Measurements from ENCODE around the gene MTCL3.
"Not testable (repeated sequence)": the region's sequence is repeated elsewhere in the genome, so short reads cannot be mapped to it uniquely, and the experiment has no call there.

The MTCL3 gene

DNA sequence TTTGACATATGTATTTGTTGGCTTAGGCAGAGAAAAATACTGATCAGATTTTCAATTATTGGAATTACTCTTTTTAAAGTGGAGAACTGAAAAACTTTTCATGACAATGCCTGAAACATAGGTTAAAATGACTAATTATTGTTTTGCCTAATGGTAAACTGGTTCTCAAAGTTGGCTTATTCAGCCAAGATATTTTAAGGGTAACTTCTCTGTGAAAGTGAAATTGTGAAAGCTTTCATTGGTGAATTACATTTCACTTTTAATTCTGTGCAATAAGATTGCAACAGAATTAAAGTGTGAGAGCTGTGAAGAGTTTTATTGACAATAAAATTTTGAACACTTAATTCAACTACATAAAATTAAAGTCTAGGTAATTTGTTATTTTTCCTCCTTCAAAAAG, 84.5 kb downstream of the MTCL3 start:
- TF ChIP-seq, protein P1, sequence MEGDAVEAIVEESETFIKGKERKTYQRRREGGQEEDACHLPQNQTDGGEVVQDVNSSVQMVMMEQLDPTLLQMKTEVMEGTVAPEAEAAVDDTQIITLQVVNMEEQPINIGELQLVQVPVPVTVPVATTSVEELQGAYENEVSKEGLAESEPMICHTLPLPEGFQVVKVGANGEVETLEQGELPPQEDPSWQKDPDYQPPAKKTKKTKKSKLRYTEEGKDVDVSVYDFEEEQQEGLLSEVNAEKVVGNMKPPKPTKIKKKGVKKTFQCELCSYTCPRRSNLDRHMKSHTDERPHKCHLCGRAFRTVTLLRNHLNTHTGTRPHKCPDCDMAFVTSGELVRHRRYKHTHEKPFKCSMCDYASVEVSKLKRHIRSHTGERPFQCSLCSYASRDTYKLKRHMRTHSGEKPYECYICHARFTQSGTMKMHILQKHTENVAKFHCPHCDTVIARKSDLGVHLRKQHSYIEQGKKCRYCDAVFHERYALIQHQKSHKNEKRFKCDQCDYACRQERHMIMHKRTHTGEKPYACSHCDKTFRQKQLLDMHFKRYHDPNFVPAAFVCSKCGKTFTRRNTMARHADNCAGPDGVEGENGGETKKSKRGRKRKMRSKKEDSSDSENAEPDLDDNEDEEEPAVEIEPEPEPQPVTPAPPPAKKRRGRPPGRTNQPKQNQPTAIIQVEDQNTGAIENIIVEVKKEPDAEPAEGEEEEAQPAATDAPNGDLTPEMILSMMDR (IDR thresholded peaks at IDR 0.05; ENCODE audit: low read depth, low read length) = no peak
- no peak for DNase-seq (ENCODE audit: low read depth in 2 of 2)
- no peak overlapping the region for H3K4me3 ChIP-seq (replicated peaks in 1 of 2; ENCODE audit: low read depth in 2 of 2, low read length in 2 of 2)

DNA sequence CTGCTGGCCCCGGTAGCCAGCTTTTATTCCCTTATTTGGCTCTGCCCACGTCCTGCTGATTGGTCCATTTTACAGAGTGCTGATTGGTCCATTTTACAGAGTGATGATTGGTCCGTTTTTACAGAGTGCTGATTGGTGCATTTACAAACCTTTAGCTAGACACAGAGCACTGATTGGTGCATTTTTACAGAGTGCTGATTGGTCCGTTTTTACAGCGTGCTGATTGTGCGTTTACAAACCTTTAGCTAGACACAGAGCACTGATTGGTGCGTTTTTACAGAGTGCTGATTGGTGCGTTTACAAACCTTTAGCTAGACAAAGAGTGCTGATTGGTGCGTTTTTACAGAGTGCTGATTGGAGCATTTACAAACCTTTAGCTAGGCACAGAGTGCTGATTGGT, 90.6 kb downstream of the MTCL3 start:
- H3K4me3 ChIP-seq (replicated peaks in 1 of 2; ENCODE audit: low read depth in 2 of 2, low read length in 2 of 2); DNase-seq (ENCODE audit: low read depth in 2 of 2): not testable (repeated sequence)

DNA sequence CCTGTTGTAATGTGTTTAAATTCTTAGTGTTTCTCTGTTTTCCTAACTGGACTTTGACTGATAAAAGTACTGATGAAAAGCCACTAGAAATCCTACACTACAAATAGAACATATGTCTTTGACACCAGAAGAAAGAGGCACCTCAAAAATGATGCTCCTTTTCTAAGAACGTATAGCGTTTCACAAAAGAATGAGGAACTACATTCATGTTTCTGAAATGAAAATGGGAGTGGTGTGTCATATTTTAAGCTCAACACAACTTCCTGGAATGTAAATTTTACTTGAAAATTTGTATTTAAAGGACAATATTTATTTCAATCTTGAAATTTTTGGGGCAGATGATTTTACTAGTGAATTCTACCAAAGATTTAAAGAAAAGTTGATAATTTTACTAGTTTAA, 95.2 kb downstream of the MTCL3 start:
- TF ChIP-seq, protein P1 (IDR thresholded peaks at IDR 0.05; ENCODE audit: low read depth, low read length) = no peak
- no peak for DNase-seq (ENCODE audit: low read depth in 2 of 2)
- H3K4me3 ChIP-seq (replicated peaks in 1 of 2; ENCODE audit: low read depth in 2 of 2, low read length in 2 of 2) = no peak overlapping the region

Data from cardiac fibroblast (primary cell).